G401 (cell line): ENCODE measurements around the gene SPECC1L. TPM values are rescaled to one million over a fixed set of nuclear protein-coding genes. Genes with fewer than 3 reads are reported as not detected.

Experiments used
- DNase-seq: peaks from one replicate; pipeline ENCODE4 v3.0.0-alpha.2; 2015; ENCODE audit warnings: low spot score
- in situ Hi-C: cut with HindIII; loops from 2 replicates; pipeline ENCODE4 v1.10.0; 2016; ENCODE audit warnings: low sequenced_read_pairs, mixed read lengths
- total RNA-seq: library from RNA; depleted of rRNA; stranded (reverse); fragments of >200 nt; shearing (Covaris generic); gene quantifications from 2 replicates; pipeline ENCODE4 v1.2.3, GENCODE V29; 2014

SPECC1L gene
- total RNA-seq, 1 experiment from 2014 or later, result 12.0 TPM

GRCh38 chr22:24418786-24419474 lies 148.3 kb downstream of the SPECC1L start:
- DNase-seq, result no peak
- in situ Hi-C loops, result no loop called here

GRCh38 chr22:24419475-24419850 lies 148.8 kb downstream of the SPECC1L start:
- in situ Hi-C loops, result no loop called here
- no peak for DNase-seq

- in situ Hi-C loops, result no loop called here
- DNase-seq, result no peak
Measured at GRCh38 chr22:24420072-24420976, 149.7 kb downstream of the SPECC1L start.

GRCh38 chr22:24420977-24421343 lies 150.3 kb downstream of the SPECC1L start:
- no peak for DNase-seq
- in situ Hi-C loops, result no loop called here

GRCh38 chr22:24421428-24421931 lies 150.8 kb downstream of the SPECC1L start:
- in situ Hi-C loops, result no loop called here

GRCh38 chr22:24422102-24422665 lies 151.6 kb downstream of the SPECC1L start:
- DNase-seq, result no peak
- in situ Hi-C loops, result no loop called here

More at GRCh38 chr22:24421428-24421931, 150.8 kb downstream of the SPECC1L start:
- no peak for DNase-seq

- no peak for DNase-seq
- in situ Hi-C loops, result no loop called here
Measured at GRCh38 chr22:24423519-24424000, 152.9 kb downstream of the SPECC1L start.

- in situ Hi-C loops, result no loop called here
- no peak for DNase-seq
Measured at GRCh38 chr22:24424001-24424900, 153.6 kb downstream of the SPECC1L start.

- no peak for DNase-seq
- in situ Hi-C loops, result no loop called here
Measured at GRCh38 chr22:24424901-24425775, 154.5 kb downstream of the SPECC1L start.

GRCh38 chr22:24426436-24426835 lies 155.8 kb downstream of the SPECC1L start:
- in situ Hi-C loops, result no loop called here
- DNase-seq, result no peak

- in situ Hi-C loops, result no loop called here
Measured at GRCh38 chr22:24426851-24427499, 156.3 kb downstream of the SPECC1L start.

GRCh38 chr22:24427500-24428164 lies 157.0 kb downstream of the SPECC1L start, which contains the start of gene ADORA2A:
Gene ADORA2A (plus strand): TSS chr22:24427599. CDS start chr22:24433405, 5,806 bp downstream.
- DNase-seq, result no peak
- in situ Hi-C loops, result no loop called here

More at GRCh38 chr22:24426851-24427499, 156.3 kb downstream of the SPECC1L start:
- DNase-seq, result no peak

- in situ Hi-C loops, result no loop called here
- DNase-seq, result no peak
Measured at GRCh38 chr22:24428751-24429410, 158.2 kb downstream of the SPECC1L start.

- DNase-seq, result peak; percentile 46
Measured at GRCh38 chr22:24429411-24430365, 159.1 kb downstream of the SPECC1L start.

More at GRCh38 chr22:24429411-24430365, 159.1 kb downstream of the SPECC1L start:
- in situ Hi-C loops, result no loop called here
